NCI-H226 (cell line): ENCODE results near the gene ZNF514.
"Not testable (repeated sequence)": the region's sequence is repeated elsewhere in the genome, so short reads cannot be mapped to it uniquely, and the experiment has no call there.

Experiments used
- DNase-seq: peaks from one replicate; pipeline ENCODE4 v3.0.0-alpha.2; 2015

The ZNF514 gene

DNA sequence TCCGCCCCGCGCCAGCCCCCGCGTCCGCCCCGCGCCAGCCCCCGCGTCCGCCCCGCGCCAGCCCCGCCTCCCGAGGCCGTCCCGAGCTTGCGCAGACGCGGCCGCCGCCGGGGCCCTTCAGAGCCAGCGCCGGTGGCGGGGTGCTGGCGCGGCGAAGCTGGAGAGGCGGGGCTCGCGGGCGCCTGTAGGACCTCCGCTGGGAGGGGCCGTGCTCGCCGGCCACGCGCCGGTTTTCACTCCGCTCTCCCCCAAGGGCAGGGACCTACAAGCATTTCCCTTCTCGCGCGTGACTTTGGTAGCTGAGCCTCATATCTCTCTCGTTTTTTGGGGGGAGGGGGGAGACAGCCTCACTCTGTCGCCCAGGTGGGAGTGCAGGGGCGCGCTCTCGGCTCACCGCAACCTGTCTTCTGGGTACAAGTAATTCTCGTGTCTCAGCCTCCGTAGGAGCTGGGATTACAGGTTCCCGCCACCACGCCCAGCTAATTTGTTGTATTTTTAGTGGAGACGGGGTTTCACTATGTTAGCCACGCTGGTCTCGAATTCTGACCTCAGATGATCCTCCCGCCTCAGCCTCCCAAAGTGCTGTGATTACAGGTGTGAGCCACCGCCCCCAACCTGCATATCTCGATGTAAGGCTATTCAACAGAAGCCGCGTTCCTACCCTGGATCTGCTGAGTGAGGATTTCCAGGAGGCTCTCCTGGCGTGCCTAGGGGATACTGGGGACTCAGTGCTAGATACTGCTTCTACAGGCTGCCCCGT lies at the start of gene ZNF514:
TSS of gene ZNF514 (minus strand) at position 159 of the 760 bp plus-strand sequence. CDS start 6,595 bp downstream, outside the sequence.
- DNase-seq = peak; percentile 22

DNA sequence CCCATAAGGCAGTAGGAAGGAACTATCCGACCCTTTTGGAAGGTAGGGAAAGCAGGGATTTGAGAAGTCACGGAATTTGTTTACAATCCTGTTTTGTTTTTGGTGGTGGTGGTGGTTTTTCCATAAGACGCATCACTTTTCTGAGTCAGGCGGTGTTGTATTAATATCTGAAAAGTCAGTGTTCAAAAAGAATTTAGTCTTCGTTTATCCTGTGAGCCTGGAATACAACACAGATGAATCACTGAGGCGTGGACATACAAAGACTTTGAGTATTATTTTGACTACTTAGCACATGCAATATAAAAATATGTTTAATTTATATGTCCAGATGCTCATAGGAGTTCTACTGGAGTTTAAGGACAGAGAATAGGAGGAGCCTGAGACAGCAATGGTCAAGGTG lies 48.5 kb upstream of the ZNF514 start:
- no peak for DNase-seq

- peak; percentile 45 for DNase-seq
Observed at GRCh38 chr2:95207111-95207961, 47.7 kb upstream of the ZNF514 start, which contains the start of gene ZNF892. Gene ZNF892 (plus strand): TSS chr2:95207521. CDS start chr2:95207816, 295 bp downstream.

- DNase-seq = no peak
Observed at GRCh38 chr2:95206096-95206495, 46.4 kb upstream of the ZNF514 start.

GRCh38 chr2:95204396-95204795 lies 44.7 kb upstream of the ZNF514 start:
- no peak for DNase-seq

DNA sequence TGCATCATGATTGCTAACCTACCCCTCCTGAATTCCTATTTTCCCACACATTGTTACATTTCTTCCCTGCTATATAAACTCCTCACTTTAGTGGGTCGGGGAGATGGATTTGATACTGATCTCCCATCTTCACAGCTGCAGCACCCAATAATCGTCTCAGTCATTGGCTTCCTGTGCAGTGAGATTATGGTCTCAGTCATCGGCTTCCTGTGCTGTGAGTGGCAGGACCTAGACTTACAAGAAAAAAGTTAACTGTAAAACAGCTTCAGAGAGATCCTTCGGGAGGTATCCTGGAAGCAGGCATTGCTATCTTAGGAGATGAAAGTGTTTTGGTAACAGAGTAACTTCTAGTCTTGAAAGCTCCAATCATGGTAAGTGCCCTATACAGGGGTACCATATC lies 44.3 kb upstream of the ZNF514 start:
- no peak for DNase-seq

DNA sequence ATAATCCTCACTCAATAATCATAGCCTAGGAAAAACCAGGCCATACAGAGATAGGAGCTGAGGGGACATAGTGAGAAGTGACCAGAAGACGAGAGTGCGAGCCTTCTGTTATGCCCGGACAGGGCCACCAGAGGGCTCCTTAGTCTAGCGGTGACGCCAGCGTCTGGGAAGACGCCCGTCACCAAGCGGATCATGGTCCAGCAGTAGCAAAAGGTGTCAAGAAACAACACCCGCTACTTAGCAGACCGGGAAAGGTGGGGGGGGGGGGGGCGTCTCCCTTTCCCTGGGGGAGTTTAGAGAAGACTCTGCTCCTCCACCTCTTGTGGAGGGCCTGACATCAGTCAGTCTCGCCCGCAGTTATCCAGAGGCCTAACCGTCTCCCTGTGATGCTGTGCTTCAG lies 33.3 kb upstream of the ZNF514 start:
- DNase-seq = not testable (repeated sequence)

GRCh38 chr2:95185973-95186372 lies 26.3 kb upstream of the ZNF514 start:
- no peak for DNase-seq

DNA sequence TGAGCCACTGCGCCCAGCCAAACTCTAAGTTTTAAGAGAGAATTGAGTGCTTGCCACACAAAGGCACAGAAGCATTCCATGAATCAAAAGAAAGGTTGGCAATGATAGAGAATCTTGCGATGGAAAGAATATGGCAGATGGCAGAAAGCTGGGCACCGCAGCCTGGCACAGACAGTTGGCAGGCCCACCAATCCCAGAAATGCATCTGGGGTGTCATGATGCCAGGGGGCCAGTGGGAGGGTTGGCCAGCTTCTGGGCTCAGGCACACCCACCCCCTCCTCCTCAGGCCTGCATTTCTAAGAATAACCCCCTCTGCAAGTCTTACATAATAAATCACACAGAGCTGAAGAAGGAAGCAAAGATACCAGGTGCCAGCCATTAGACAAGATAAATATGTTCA lies 25.5 kb upstream of the ZNF514 start:
- no peak for DNase-seq

DNA sequence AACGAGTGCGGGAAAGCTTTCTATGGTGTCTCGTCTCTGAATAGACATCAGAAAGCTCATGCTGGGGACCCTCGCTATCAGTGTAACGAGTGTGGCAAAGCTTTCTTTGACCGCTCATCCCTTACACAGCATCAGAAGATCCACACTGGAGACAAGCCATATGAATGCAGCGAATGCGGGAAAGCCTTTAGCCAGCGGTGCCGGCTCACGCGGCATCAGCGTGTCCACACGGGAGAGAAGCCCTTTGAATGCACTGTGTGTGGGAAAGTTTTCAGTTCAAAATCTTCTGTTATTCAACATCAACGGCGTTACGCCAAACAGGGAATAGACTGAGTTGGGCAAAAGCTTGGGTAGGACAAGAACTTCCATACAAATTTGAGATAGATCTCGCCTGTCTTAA lies 22.1 kb upstream of the ZNF514 start:
- no peak for DNase-seq

- DNase-seq = no peak
Observed at GRCh38 chr2:95179451-95179850, 19.8 kb upstream of the ZNF514 start.

DNA sequence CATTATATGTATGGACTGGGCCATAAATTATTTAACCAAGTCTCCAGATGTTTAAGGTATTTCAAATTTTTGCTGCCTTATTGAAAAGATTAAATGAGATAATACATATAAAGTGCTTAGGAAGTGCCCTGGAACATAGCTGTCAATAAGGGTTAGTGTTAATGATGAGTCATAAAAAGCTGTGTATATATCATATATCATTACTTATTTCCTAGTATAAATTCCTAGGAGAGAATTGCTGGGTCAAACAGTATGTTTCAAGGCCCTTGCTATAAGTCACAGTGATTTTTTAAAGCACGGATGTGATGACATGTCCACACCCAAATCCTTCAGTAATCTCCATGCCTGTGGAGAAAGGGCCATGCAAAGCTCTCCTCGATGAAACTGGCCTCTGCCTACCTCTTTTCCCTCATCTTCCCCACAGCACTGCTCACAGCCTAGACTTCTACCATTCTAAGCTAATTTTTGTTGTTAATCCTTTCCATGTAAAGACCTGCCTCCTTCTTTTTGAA lies 14.4 kb upstream of the ZNF514 start:
- DNase-seq = no peak

DNA sequence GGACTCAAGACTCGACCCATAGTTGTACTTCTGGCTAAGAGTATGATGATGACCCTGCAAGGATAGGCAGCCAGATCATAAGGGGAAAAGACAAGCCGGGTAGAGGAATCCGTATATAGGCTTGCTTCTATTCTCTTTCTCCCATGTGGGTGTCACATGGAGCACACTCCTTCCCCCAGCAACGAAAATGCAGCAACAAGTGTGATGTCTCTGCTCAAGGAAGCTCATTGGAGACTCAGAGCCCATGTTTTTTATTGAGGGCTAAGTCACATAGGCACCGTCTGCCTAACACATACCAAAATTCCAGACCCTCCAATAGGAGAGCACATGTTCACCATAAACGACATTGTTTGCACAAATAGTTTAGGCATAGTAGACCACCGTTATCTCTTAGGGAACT lies 12.3 kb upstream of the ZNF514 start:
- DNase-seq = no peak

- no peak for DNase-seq
Observed at GRCh38 chr2:95166065-95166763, 6.6 kb upstream of the ZNF514 start.

GRCh38 chr2:95165371-95166064 lies 5.9 kb upstream of the ZNF514 start, which contains the start of gene ZNF2:
Gene ZNF2 (plus strand): TSS chr2:95165809. CDS start chr2:95176227, 10,418 bp downstream.
- peak; percentile 97 for DNase-seq

GRCh38 chr2:95165030-95165370 lies 5.4 kb upstream of the ZNF514 start:
- DNase-seq = no peak

GRCh38 chr2:95158891-95159619 lies 593 bp downstream of the ZNF514 start:
- no peak for DNase-seq

DNA sequence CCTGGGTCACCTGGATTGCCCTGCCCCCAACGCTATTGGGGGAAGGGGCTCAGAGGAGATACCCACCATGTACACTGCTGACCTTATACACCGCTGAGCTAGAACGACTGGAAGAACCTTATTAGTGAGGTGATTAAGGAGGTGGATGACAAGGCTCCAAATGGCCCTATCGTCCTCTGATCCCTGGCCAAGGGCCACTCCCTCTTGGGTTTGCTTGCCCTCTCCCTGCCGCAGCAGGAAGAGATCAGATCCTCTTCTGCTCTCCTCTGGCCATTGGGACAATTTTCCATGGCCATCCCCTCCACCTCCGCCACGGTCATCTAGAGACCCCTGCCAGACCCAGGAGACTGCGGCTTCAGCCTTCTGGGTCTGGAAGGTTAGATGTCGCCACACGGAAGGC lies 1.2 kb downstream of the ZNF514 start:
- DNase-seq = no peak

- no peak for DNase-seq
Observed at GRCh38 chr2:95149397-95149984, 10.2 kb downstream of the ZNF514 start.

DNA sequence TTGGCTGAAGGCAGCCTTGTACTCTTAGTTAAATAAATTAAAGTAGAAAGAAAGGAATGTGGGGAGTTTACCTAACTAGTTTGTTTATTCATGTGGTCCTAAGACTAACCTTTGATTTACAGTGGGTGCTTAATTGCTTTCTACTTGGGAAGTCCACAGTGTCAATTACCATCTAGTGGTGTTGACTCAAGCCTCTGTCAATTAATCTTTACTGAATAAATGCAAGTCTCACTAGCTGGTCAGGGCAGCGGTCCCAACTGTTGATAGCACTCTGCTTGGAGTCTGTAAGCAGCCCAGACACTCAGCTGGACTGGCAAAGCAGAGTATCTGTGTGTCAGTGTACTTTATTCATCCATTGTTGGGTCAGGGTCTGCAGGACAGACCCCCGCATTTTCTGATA lies 15.8 kb downstream of the ZNF514 start:
- DNase-seq = no peak

- DNase-seq = no peak
Observed at GRCh38 chr2:95138702-95139101, 20.9 kb downstream of the ZNF514 start.

DNA sequence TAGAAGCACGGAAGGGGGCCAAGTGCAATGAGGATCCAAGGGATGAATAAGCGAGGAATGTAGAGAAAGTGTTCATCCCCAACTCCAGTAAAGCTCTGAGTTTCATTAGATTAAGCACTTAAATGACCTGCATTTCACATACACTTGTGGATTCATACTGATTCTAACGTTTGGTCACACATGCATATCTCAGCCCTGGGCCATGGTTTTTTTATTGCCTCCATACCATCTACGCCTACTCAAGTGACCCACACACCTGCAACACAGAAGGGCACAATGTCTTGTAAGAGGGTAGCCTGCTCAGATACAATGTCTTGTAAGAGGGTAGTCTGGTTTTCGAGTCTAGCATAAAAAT lies 37.5 kb downstream of the ZNF514 start:
- no peak for DNase-seq
